Stimulated activated CD8-positive, alpha-beta memory T cell treated with anti-CD3 and anti-CD28 coated beads, Interleukin-7, amount 100 ng/mL, for 24 hours (primary cell): ENCODE results near the gene SMARCD2.
"Not testable (repeated sequence)": the region's sequence is repeated elsewhere in the genome, so short reads cannot be mapped to it uniquely, and the experiment has no call there.

Experiments used
- DNase-seq: peaks from one replicate; pipeline ENCODE4 v3.0.0-alpha.2; 2020; ENCODE audit warnings: low read depth

The SMARCD2 gene

DNA sequence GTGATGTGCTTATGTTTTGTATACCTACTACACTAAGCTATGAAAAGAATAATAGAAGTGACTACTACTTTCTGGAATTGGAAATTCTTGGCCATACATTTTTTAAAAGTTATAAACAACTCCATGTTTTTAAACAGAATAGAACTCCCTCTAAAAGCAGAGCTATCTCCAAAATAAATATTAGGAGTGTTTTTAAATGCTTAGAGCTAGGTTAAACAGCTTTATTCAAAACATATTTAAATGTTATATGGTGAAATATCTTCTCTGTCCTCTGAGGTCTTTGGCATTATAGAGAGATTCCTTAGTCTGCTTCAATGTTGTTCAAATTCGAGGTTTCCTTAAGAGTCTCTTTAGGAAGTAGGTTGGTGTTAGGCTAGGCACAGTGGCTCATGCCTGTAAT, 38.2 kb downstream of the SMARCD2 start:
- DNase-seq: no peak

GRCh38 chr17:63800783-63801182, 41.7 kb downstream of the SMARCD2 start:
- DNase-seq: no peak

DNA sequence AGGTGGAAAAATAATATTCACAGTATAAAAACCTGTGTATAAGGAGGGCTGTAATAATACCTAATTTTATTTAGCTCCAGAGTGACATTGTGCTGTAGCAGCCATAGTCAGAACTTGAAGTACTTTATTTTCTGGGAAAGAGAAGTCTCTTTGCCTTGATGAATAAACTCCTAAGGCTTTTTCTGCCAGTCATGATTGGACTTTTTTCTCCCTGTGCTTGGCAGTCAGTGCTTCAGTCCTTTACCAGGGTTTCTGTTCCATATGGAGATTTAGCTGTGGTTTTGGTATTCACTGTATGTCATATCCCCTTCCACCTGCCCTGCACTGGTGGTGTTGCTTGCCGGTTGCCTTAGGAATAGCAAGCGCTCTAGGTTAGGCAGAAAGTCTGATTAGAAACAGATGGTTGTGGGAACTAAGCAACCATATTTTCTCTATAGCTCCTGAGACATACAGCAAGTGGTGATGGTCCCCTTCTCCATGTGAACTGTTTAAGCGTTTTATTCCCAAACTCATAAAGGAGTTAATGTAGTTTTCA, 43.8 kb downstream of the SMARCD2 start:
- no peak for DNase-seq

DNA sequence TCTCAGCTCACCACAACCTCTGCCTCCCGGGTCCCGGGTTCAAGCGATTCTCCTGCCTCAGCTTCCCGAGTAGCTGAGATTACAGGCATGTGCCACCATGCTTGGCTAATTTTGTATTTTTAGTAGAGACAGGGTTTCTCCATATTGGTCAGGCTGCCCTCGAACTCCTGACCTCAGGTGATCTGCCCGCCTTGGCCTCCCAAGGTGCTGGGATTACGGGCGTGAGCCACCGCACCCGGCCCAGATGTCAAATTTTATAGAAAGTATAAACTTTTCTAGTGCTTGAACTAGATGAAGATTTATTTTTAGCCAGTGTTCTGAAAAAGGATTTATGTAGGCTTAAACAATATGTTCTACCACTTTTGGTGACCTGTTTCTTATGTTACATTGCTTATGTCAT, 46.1 kb downstream of the SMARCD2 start:
- DNase-seq: not testable (repeated sequence)

DNA sequence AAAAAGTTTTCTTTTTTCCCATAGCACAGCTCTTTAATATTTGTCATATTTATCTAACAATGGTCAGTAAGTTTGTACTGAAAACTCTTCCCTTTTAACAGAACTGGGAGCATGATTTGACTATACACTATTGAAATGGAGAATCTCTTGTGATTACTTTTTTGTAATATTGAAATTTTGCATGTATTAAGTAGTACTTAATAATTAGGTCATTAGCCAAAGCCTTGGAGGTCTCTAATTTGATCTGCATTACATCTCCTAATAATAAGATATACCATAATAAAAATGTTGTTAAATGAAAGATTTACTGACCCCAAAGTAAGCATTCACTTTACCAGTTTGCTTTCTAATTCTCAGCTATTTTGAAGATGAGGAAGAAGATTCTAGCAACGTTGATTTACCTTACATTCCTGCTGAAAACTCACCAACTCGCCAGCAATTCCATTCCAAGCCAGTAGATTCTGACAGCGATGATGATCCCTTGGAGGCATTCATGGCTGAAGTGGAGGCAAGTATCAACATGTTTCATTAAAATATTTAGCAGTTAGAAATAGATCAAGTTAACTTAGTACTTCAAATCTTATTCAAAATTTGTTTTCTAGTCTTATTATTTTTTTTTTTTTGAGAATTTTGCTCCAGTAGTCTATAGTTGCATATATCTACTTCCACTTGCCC, 50.3 kb downstream of the SMARCD2 start:
- DNase-seq: no peak

DNA sequence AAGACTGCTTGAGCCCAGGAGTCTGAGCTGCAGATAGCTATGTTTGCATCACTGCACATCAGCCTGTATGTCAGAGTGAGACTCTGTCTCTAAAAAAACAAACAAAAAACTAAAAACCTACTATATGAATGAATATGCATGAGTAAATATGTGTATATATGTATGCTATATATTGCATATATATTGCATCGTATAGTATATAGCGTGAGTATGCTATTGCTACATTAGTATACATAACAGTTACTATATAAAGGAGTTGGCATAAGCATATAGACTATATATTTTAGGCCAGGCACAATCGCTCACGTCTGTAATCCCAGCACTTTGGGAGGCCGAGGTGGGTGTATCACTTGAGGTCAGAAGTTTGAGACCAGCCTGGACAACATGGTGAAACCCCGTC, 52.4 kb downstream of the SMARCD2 start:
- DNase-seq: no peak

DNA sequence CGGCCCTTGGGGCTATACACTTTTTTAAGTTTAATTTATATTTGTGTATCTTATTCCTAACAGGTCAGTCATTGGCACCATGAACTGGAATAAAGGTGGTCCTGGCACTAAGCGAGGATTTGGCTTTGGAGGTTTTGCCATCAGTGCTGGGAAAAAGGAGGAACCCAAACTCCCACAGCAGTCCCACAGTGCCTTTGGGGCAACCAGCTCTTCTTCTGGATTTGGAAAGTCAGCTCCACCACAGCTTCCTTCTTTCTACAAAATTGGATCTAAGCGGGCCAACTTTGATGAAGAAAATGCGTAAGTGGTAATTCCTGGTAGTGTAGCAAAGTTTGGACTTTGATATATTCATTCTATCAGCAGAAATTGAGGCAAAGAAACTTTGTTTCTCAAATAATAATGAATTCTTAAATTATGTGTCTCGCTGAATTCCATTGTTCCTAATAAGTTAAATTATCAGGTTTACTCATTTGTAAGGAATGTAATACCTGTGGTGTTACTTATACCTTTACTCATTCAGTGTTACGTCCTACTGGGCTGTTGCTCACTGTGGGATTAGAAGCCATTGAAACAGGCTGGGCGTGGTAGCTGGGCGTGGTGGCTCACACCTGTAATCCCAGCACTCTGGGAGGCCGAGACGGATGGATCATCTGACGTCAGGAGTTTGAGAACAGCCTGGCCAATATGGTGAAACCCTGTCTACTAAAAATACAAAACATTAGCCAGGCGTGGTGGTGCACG, 55.3 kb downstream of the SMARCD2 start:
- DNase-seq: no peak

GRCh38 chr17:63786117-63786516, 56.4 kb downstream of the SMARCD2 start:
- no peak for DNase-seq

DNA sequence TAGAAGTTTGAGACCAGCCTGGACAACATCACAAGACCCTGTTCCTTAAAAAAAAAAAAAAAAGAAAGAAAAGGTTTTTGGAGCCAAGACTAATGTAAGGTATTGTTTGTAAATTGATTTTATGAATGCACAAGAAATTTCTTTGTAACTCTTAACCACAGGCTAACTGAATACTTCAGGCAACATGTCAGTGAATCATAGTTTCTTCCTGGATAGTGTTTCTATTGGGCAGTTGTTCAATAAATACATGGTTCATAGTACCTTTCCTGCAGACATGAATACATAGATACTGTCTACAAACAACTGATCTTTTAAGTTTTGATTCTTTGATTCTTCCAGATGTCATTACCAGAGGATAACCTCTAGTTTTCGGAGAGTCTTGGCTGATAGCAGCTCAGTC, 56.9 kb downstream of the SMARCD2 start:
- DNase-seq: no peak

- DNase-seq: no peak
Observed at GRCh38 chr17:63783522-63783921, 59.0 kb downstream of the SMARCD2 start.
